GM18868 (cell line): ENCODE results near the gene HSF4.
A peak's percentile ranks its signal among the peaks of the same experiment; 100 is the strongest.

Experiments used
- ATAC-seq: cut with Tn5 transposase; IDR thresholded peaks from one replicate; pipeline ENCODE4 v1.9.1; 2021; ENCODE audit warnings: mild to moderate bottlenecking, moderate library complexity; ENCODE audit not compliant: unreplicated experiment

HSF4 gene

GRCh38 chr16:67165121-67166078 lies 855 bp downstream of the HSF4 start:
- ATAC-seq = no peak

GRCh38 chr16:67166110-67166547 lies 1.6 kb downstream of the HSF4 start:
- no peak for ATAC-seq

- ATAC-seq = no peak
These were observed 2.1 kb downstream of the HSF4 start for GRCh38 chr16:67166598-67167168.

- no peak for ATAC-seq
These were observed 3.0 kb downstream of the HSF4 start for GRCh38 chr16:67167588-67167987.

- no peak for ATAC-seq
These were observed 4.5 kb downstream of the HSF4 start for GRCh38 chr16:67169011-67169451.

GRCh38 chr16:67169642-67170167 lies 5.2 kb downstream of the HSF4 start:
- ATAC-seq = no peak

GRCh38 chr16:67170168-67170948 lies 5.8 kb downstream of the HSF4 start, which contains the start of gene NOL3:
Gene NOL3, plus strand, starts transcription at chr16:67170538.
- ATAC-seq = peak; percentile 46

GRCh38 chr16:67170949-67171649 lies 6.6 kb downstream of the HSF4 start:
- ATAC-seq = no peak

- no peak for ATAC-seq
These were observed 8.8 kb downstream of the HSF4 start for GRCh38 chr16:67173323-67173722.

- ATAC-seq = peak; percentile 36
These were observed 9.5 kb downstream of the HSF4 start for GRCh38 chr16:67173808-67174705.

GRCh38 chr16:67174706-67175231 lies 10.2 kb downstream of the HSF4 start:
- ATAC-seq = no peak

GRCh38 chr16:67176662-67177061 lies 12.1 kb downstream of the HSF4 start:
- no peak for ATAC-seq

- ATAC-seq = no peak
These were observed 13.5 kb downstream of the HSF4 start for GRCh38 chr16:67177743-67178699.

GRCh38 chr16:67179421-67180080 lies 15.0 kb downstream of the HSF4 start:
- ATAC-seq = no peak

GRCh38 chr16:67180166-67180565 lies 15.6 kb downstream of the HSF4 start:
- no peak for ATAC-seq

GRCh38 chr16:67181346-67181745 lies 16.8 kb downstream of the HSF4 start:
- no peak for ATAC-seq

GRCh38 chr16:67182288-67182687 lies 17.7 kb downstream of the HSF4 start:
- ATAC-seq = no peak

- ATAC-seq = no peak
These were observed 18.7 kb downstream of the HSF4 start for GRCh38 chr16:67183284-67183626.
